Measurements from ENCODE around the gene ANO10.

DNA sequence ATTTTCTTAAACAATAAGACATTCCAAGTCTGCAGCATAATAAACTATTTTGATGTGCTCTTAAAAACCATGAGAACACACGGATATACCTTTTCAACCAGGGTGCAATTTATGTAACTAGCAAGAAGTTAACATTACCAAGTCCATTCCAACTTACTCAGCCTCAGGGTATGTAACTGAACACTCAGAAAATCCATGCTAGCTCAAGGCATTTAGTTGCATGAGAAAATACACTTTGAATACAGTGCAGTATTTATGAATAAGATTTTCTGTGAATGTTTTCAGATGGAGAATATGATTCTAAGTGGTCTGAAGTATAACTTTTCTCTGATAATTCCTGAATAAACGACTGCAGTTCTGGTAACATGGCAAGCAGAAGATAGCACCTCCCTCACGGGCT lies 211.2 kb downstream of the ANO10 start:
- TF ChIP-seq, protein P1, sequence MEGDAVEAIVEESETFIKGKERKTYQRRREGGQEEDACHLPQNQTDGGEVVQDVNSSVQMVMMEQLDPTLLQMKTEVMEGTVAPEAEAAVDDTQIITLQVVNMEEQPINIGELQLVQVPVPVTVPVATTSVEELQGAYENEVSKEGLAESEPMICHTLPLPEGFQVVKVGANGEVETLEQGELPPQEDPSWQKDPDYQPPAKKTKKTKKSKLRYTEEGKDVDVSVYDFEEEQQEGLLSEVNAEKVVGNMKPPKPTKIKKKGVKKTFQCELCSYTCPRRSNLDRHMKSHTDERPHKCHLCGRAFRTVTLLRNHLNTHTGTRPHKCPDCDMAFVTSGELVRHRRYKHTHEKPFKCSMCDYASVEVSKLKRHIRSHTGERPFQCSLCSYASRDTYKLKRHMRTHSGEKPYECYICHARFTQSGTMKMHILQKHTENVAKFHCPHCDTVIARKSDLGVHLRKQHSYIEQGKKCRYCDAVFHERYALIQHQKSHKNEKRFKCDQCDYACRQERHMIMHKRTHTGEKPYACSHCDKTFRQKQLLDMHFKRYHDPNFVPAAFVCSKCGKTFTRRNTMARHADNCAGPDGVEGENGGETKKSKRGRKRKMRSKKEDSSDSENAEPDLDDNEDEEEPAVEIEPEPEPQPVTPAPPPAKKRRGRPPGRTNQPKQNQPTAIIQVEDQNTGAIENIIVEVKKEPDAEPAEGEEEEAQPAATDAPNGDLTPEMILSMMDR (IDR thresholded peaks at IDR 0.05): no peak
- no peak for TF ChIP-seq EZH2 (IDR thresholded peaks at IDR 0.05; ENCODE audit: borderline replicate concordance, insufficient read depth, low read depth, low read length, poor library complexity, severe bottlenecking)

All from B cell (primary cell).